GM19328 (cell line): Measurements from ENCODE around the gene TJP1.
"Not testable (repeated sequence)": the region's sequence is repeated elsewhere in the genome, so short reads cannot be mapped to it uniquely, and the experiment has no call there.

Experiments used
- ATAC-seq: cut with Tn5 transposase; IDR thresholded peaks from one replicate; pipeline ENCODE4 v1.9.1; 2021; ENCODE audit warnings: mild to moderate bottlenecking, moderate library complexity; ENCODE audit not compliant: unreplicated experiment

Gene TJP1

DNA sequence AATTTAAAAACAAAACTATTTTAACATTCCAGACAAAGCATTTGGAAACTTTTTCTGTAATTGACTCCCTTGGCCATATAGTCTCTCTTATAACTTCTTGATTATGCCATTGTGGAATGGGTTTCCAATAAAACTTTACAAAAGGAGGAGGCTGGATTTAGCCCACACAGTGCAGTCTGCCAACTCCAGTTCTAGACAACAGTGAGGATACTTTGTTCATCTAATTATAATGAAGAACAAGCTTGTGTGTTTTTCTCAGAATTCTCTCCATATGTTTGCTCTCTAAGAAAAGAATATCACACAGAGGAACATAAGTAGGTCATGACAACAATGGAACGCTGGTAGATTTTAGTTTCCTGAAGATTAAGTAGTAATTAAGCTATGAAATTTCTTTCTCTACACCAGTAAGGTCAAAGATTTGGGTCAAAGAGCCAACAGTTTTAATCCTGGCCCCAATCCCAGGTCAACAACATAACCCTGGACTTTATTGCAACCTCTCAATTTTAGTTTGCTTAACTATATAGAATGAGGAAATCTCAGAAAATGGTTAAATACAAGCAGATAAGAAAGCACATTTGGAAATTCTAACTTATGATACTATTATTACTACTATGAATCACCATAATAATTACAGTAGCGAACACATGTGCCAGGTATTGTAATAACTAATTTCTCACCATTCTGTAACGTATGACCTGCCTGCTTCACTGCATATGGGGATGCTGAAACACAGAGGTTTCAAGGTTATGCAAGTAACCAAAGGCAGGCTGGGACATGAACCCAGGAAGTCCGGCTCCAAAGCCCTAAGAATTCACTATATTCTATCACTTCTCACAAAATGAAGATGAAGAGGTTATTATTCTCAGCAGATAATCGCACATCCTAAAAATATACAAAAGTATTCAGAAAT, 65.7 kb downstream of the TJP1 start:
- no peak for ATAC-seq

DNA sequence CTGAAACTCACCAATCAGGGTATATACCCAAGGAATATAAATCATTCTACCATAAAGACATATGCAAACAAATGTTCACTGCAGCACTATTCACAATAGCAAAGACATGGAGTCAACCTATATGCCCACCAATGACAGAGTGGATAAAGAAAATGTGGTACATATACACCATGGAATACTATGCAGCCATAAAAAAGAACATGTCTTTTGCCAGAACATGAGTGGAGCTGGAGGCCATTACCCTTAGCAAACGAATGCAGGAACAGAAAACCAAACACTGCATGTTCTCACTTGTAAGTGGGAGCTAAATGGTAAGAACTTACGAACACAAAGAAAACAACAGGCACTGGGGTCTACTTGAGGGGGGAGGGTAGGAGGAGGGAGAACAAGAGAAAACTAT, 68.3 kb downstream of the TJP1 start:
- not testable (repeated sequence) for ATAC-seq

- ATAC-seq = no peak
Measured at GRCh38 chr15:29753506-29753905, 68.8 kb downstream of the TJP1 start.

GRCh38 chr15:29750754-29751153, 71.5 kb downstream of the TJP1 start:
- no peak for ATAC-seq

DNA sequence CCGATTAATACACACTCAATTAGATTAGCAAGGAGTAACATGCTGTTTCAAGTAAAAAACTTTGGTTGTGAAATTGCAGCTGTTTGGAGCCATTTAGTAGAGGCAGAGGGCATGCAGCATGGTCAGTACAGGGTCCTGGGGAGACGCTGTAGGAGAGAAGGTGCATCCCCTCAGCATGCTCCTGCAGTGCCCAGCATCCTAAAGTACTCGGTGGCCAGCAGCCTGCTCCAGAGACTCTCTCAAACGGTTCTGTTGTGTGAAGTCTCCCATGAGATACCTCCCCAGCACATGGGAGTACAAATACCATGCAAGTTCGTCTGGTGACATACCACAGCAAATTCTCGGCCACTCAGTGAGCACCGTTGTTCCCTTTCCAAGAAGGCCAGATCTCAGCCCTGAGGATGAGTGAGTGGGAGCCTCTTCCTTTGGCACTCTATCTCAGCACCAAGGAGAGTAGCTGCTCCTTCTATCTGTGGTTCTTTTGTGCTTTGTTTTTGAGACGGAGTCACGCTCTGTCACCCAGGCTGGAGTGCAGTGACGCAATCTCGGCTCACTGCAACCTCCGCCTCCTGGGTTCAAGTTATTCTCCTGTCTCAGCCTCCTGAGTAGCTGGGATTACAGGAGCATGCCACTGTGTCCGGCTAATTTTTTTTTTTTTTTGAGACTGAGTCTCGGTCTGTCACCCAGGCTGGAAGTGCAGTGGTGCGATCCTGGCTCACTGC, 72.7 kb downstream of the TJP1 start:
- no peak for ATAC-seq

DNA sequence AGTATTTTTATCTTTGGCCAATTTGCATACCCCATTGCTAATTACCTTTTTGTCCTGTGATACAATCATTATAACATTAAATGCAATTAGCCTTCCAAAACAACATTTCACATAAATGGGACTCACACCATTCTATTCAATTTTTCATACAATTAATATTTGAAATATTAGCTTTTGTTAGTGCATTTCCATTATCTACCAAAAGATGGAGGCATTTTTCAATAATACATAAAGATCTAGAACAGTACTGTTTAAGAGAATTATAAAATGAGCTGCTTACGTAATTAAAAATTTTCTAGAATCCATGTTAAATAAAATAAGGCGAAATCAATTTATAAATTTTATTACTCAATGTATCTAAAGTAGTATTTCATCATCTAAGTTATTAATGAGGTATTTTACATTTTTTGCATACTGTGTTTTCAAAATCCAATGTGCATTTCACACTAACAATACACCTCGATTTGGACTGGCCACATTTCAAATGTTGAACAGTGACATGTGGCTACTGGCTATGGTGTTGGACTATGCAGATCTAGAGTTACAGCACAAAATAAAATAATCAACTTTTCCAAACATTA, 74.3 kb downstream of the TJP1 start:
- no peak for ATAC-seq

DNA sequence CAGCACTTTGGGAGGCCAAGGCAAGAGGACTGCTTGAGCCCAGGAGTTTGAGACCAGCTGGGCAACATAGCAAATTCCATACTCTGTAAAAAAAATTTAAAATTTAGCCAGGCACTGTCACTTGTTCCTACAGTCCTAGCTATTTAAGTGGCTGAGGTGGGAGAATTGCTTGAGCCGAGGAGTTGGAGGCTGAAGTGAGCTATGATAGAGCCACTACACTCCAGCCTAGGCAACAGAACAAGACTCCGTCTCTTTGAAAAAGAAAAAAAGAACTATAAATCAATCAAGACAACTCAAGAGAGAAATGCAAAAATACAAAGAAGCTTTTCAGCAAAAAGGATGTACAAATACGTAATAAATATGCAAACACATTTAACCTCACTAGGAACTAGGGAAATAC, 78.8 kb downstream of the TJP1 start:
- ATAC-seq = no peak

GRCh38 chr15:29740692-29741311, 81.5 kb downstream of the TJP1 start:
- ATAC-seq = no peak

- no peak for ATAC-seq
Measured at GRCh38 chr15:29736744-29737020, 85.6 kb downstream of the TJP1 start.

- ATAC-seq = no peak
Measured at GRCh38 chr15:29736012-29736743, 86.1 kb downstream of the TJP1 start.

GRCh38 chr15:29734917-29735572, 87.2 kb downstream of the TJP1 start:
- no peak for ATAC-seq

GRCh38 chr15:29731865-29732264, 90.4 kb downstream of the TJP1 start:
- ATAC-seq = no peak

- not testable (repeated sequence) for ATAC-seq
Measured at GRCh38 chr15:29730471-29730870, 91.8 kb downstream of the TJP1 start.

DNA sequence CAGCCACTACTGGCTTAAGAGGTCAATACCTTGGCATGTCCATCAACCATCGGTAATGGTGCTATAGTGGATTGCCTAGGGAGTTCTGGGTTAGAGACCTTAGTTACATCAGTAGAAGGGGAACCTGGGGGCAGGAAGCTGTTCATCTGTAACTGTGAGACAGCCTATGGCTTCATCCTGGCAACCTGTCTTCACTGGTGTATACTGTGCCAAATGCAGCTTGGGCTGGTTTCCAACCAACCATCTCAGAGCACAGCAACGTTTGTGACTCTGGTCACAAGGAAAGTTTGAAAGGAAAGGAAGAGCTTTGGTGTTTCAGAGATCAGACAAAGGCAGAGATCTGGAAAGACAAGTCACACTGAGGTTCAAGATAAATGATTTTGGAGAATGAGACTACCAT, 93.8 kb downstream of the TJP1 start:
- no peak for ATAC-seq

DNA sequence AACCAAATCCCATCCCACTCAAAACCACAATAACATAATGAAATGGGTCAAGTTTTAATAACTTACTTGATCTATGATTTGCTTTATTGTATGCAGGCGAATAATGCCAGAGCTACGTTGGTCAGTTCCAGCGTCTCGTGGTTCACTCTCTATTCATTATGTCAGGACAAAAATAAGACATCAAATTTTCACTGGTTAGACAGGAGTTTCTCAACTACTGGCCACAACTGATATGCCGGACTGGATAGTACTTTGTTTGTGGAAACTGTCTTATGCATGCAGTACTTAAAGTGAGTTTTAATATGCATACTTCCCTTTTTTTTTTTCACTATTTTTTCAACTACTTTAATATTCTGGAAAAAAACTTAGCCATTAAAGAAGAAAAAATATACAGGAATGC, 94.4 kb downstream of the TJP1 start:
- no peak for ATAC-seq

DNA sequence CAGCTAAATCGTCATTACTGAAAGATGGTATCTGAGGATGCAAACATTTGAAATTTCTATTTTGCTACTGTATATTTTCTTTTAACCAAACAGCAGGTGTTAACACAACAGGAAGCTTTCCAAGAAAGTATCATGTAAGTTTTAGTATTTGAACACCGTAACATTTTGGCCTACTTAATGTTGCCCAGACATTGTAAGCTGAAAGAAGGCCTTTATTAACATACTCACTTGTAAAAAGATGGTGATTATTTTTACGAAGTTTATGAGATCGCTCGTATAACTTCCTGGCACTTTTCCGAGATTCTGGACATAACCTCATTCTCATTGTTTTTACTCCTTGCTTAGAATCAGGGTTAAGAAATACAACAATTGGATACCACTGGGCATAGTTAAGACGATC, 95.7 kb downstream of the TJP1 start:
- no peak for ATAC-seq

DNA sequence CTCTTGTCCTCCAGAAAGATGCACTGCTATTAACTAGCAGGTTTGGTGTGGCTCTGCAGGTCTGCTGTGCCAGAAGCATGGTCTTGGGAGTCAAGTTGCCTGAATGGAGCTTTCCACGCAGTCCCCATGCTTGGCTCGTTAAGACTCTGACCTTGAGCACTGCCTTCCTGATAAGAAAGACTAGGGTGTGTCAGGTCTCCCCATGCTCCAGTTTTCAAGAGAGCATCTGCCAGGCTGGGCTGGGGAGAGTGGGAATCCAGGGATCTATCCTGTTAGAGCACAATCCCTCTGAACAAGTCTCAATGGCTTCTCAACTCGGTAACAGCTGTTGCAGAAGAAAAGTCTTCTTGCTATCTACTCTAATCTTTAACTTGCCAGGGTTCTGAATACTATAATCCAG, 98.2 kb downstream of the TJP1 start:
- ATAC-seq = no peak

- ATAC-seq = no peak
Measured at GRCh38 chr15:29713784-29714183, 108.5 kb downstream of the TJP1 start.

- no peak for ATAC-seq
Measured at GRCh38 chr15:29712149-29712885, 110.0 kb downstream of the TJP1 start.

- no peak for ATAC-seq
Measured at GRCh38 chr15:29711531-29711930, 110.7 kb downstream of the TJP1 start.
